Measurements from ENCODE around the gene EEF1AKMT1. TPM values are rescaled to one million over a fixed set of nuclear protein-coding genes. Genes with fewer than 3 reads are reported as not detected.

The EEF1AKMT1 gene
- total RNA-seq, 4 donors from 2014 or later, result 3.0 to 8.6 TPM; not detected in 2

DNA sequence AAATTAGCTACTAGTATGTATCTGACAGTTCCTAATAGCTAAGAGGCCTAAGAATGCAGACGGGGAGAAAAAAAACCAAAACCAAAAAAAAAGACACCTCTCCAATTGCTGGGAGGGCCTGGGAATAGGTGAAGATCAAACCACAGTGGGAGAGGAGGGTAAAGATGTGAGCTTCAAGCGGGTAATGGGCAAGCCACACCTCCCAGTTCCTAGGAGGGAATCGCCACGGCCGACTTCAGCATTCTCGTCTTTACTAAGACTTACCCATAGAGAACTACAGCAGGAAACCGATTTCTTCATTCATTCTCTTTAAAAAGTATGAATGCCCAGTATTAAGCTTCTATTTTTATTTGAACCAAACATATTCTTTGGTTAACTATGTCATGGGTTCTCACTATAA is 5.6 kb upstream of the EEF1AKMT1 start:
- H3K4me1 ChIP-seq, result no peaks in the 10 kb centered on the region
- 92 to 93% methylated on average over 7 of the region's 7 CpGs for WGBS, 2 donors (ENCODE audit: low coverage in 1 of 2)
- no peaks in the 10 kb centered on the region for H3K9me3 ChIP-seq
- DNase-seq, result no peak
- no peaks in the 10 kb centered on the region for H3K27me3 ChIP-seq
- intact Hi-C loops (cut with DNase I; ENCODE audit: low total_unique reads), result no loop called here
- in situ Hi-C loops (cut with MboI; ENCODE audit: low pct_ligation_motif_present in 1 of 4, low pct_unique_long_range_greater_than_20kb in 1 of 4, low sequenced_read_pairs in 3 of 4), result no loop called here
- no peak overlapping the region for H3K27ac ChIP-seq
- peaks cover 0 to 17% (median 4%) of the 10 kb centered on the region in 4 donors for H3K36me3 ChIP-seq
- TF ChIP-seq POLR2A (IDR thresholded peaks at IDR 0.05), result no peak
- no peak for TF ChIP-seq EP300 (IDR thresholded peaks at IDR 0.05; ENCODE audit: low read depth)
- no peak for TF ChIP-seq CTCF (IDR thresholded peaks at IDR 0.05)
- no peak for TF ChIP-seq POLR2AphosphoS5 (IDR thresholded peaks at IDR 0.05)
- H3K4me3 ChIP-seq, result no peak overlapping the region

DNA sequence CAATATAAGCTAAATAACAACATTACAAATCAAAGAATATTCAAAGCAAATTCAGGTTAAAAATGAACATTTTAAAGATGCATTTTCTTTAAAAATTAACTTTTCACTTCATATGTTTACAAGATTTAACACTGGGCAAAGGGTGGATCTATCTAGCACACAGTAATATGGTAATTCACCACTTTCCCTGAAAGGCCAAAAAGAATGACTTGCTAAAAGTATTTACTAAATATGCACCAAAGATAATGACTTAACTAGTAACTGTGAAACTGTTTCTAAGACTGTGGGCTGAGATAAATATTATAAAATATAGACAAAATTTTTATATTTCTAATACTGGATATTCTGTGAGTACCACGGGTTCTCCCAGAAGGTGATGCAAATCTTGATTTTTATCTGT is 4.5 kb upstream of the EEF1AKMT1 start:
- Histone ChIP-seq H3K27me3 (no peaks in the 10 kb centered on the region), H3K36me3 (peaks cover 0 to 13% (median 4%) of the 10 kb centered on the region in 4 donors), H3K4me1 (peaks cover 0 to 4% (median 0%) of the 10 kb centered on the region in 4 donors), H3K9me3 (no peaks in the 10 kb centered on the region), H3K4me3 (no peak overlapping the region), H3K27ac (no peak overlapping the region)
- WGBS, 2 donors (ENCODE audit: low coverage in 1 of 2), result 86 to 90% methylated on average over 1 of the region's 1 CpG
- DNase-seq, result no peak
- no peak for TF ChIP-seq POLR2AphosphoS5 (IDR thresholded peaks at IDR 0.05)
- TF ChIP-seq EP300 (IDR thresholded peaks at IDR 0.05; ENCODE audit: low read depth), result no peak
- TF ChIP-seq CTCF (IDR thresholded peaks at IDR 0.05), result no peak
- no peak for TF ChIP-seq POLR2A (IDR thresholded peaks at IDR 0.05)
- in situ Hi-C loops (cut with MboI; ENCODE audit: low pct_ligation_motif_present in 1 of 4, low pct_unique_long_range_greater_than_20kb in 1 of 4, low sequenced_read_pairs in 3 of 4), result no loop called here
- intact Hi-C loops (cut with DNase I; ENCODE audit: low total_unique reads), result no loop called here

DNA sequence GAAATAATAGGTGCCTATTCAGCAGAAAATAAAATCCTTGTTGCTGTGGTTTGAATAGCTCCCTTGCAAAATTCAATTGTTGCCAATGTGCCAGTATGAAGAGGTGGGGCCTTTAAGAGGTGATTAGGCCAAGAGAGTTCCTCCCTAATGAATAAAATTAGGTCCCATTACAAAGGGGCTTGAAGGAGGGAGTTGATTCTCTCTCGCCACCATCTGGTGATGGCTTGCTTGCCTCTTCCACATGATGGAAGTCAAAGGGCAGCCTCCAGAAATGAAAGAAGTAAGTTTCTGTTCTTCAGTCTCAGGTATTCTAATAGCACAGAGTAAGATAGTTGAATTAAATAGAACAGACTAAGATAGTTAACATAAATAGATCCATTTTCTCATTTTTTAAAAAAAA is 3.0 kb upstream of the EEF1AKMT1 start:
- H3K4me3 ChIP-seq, result no peak overlapping the region
- TF ChIP-seq EP300 (IDR thresholded peaks at IDR 0.05; ENCODE audit: low read depth), result no peak
- no peak for TF ChIP-seq POLR2A (IDR thresholded peaks at IDR 0.05)
- TF ChIP-seq CTCF (IDR thresholded peaks at IDR 0.05), result no peak
- no peak for TF ChIP-seq POLR2AphosphoS5 (IDR thresholded peaks at IDR 0.05)
- H3K36me3 ChIP-seq, result peaks cover 0 to 1% (median 0%) of the 10 kb centered on the region in 4 donors
- no peaks in the 10 kb centered on the region for H3K9me3 ChIP-seq
- H3K4me1 ChIP-seq, result peaks cover 0 to 10% (median 9%) of the 10 kb centered on the region in 4 donors
- H3K27ac ChIP-seq, result no peak overlapping the region
- 96 to 100% methylated on average over 1 of the region's 1 CpG for WGBS, 2 donors (ENCODE audit: low coverage in 1 of 2)
- intact Hi-C loops (cut with DNase I; ENCODE audit: low total_unique reads), result no loop called here
- H3K27me3 ChIP-seq, result no peaks in the 10 kb centered on the region
- no peak for DNase-seq
- in situ Hi-C loops (cut with MboI; ENCODE audit: low pct_ligation_motif_present in 1 of 4, low pct_unique_long_range_greater_than_20kb in 1 of 4, low sequenced_read_pairs in 3 of 4), result no loop called here

DNA sequence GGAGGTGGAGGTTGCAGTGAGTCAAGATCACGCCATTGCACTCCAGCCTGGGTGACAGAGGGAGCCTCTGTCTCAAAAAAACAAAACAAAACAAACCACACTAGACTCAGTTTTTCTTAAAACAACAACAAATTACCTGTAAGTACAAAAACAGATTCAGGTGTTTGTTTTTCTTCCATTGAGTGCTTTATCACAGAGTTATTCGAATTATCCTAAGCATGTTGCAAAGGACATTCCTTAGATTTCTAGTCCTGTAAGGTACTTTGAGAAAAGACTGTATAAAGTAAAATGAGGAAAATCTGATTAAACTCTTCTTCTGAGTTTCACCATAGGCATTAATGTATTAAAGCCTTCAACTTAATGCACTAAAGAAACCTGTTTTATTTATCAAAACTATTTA is 2.2 kb upstream of the EEF1AKMT1 start:
- no peaks in the 10 kb centered on the region for H3K36me3 ChIP-seq
- peaks cover 0 to 10% (median 9%) of the 10 kb centered on the region in 4 donors for H3K4me1 ChIP-seq
- TF ChIP-seq POLR2A (IDR thresholded peaks at IDR 0.05) (no peak), POLR2AphosphoS5 (IDR thresholded peaks at IDR 0.05) (no peak), EP300 (IDR thresholded peaks at IDR 0.05; ENCODE audit: low read depth) (no peak), CTCF (IDR thresholded peaks at IDR 0.05) (no peak)
- intact Hi-C loops (cut with DNase I; ENCODE audit: low total_unique reads), result no loop called here
- H3K4me3 ChIP-seq, result no peak overlapping the region
- H3K27me3 ChIP-seq, result no peaks in the 10 kb centered on the region
- in situ Hi-C loops (cut with MboI; ENCODE audit: low pct_ligation_motif_present in 1 of 4, low pct_unique_long_range_greater_than_20kb in 1 of 4, low sequenced_read_pairs in 3 of 4), result no loop called here
- no peaks in the 10 kb centered on the region for H3K9me3 ChIP-seq
- DNase-seq, result no peak
- WGBS, 2 donors (ENCODE audit: low coverage in 1 of 2), result 97 to 100% methylated on average over 2 of the region's 2 CpGs
- no peak overlapping the region for H3K27ac ChIP-seq

Data from transverse colon (tissue), 4 donors.